Inferior parietal cortex (tissue), 1 donor: ENCODE results near the gene LSM3.

Experiments used
- DNase-seq: peaks from one replicate; pipeline ENCODE4 v3.0.0-alpha.2; 2016; ENCODE audit errors: extremely low spot score

The LSM3 gene

GRCh38 chr3:14240366-14240765 is 61.7 kb downstream of the LSM3 start:
- DNase-seq, result no peak

GRCh38 chr3:14241716-14242115 is 63.1 kb downstream of the LSM3 start:
- DNase-seq, result no peak

GRCh38 chr3:14242490-14243311 is 64.1 kb downstream of the LSM3 start:
- DNase-seq, result no peak

- DNase-seq, result no peak
Measured at GRCh38 chr3:14243782-14244181, 65.2 kb downstream of the LSM3 start.

GRCh38 chr3:14244521-14245247 is 66.1 kb downstream of the LSM3 start:
- no peak for DNase-seq

- no peak for DNase-seq
Measured at GRCh38 chr3:14245248-14245639, 66.6 kb downstream of the LSM3 start.

GRCh38 chr3:14245822-14246221 is 67.2 kb downstream of the LSM3 start:
- DNase-seq, result no peak

GRCh38 chr3:14246414-14246813 is 67.8 kb downstream of the LSM3 start:
- no peak for DNase-seq

GRCh38 chr3:14248477-14248848 is 69.8 kb downstream of the LSM3 start:
- no peak for DNase-seq

- DNase-seq, result peak; percentile 34
Measured at GRCh38 chr3:14248849-14249523, 70.4 kb downstream of the LSM3 start.
